Measurements from ENCODE around the gene RER1. TPM values are rescaled to one million over a fixed set of nuclear protein-coding genes. Genes with fewer than 3 reads are reported as not detected.

RER1 gene
- total RNA-seq, 1 experiment from 2014 or later = 141 TPM

DNA sequence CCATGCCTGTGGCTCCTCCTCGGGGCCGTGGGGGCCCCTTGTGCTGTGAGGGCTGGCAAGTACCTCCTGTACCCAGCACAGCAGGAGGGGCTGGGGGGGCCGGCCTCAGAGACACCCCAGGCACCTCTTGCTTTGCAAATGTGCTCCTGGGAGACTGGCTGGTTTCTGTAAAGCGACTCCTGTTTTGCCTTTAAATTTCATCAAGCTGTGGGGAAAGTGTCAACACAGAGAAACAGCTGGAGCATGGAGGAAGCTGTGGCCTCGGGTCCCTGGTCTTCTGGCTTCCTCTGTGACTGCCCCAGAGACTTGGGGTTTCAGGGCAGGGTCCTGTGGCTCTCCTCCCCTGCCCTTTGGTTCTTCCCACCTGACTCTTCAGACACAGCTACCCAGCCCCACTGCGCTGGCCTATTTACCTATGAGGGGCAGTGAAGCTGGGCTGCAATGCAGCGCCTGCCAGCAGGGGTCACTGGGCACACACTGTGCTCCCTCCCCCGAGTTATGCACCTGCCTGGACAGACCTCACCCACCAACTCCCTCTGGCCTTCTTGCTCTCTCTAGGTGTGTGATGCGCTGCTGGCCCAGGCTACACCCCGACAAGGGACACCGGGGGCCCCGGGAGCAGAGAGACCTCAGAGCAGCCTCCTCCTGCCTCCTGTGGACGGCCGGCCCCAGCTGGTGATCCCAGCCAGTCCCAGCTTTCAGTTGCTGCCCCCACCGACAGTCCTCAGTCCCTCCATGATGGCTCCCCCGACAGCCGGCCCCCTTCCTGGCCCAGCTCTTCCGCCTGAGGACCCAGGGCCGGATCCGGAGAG, 38.3 kb downstream of the RER1 start:
- H3K4me1 Mint-ChIP-seq (ENCODE audit: low read depth, unreplicated experiment) = no peaks in the 10 kb centered on the region
- POLR2A ChIA-PET = no interaction called here
- BruUV-seq (replicated peaks) = no TSS peak
- no peak overlapping the region for H3K4me3 ChIP-seq (ENCODE audit: low read depth, low read length)
- no peaks in the 10 kb centered on the region for H3K9me3 Mint-ChIP-seq (ENCODE audit: unreplicated experiment)
- intact Hi-C loops (cut with micrococcal nuclease; ENCODE audit: unreplicated experiment) = no loop called here
- H3K4me1 ChIP-seq = no peaks in the 10 kb centered on the region
- no peak overlapping the region for H3K4me3 Mint-ChIP-seq (ENCODE audit: unreplicated experiment)
- H3K9me3 ChIP-seq = peaks cover 4% of the 10 kb centered on the region; the same call in 1 of the 2 replicates
- CTCF ChIA-PET = no interaction called here
- H3K27me3 ChIP-seq (replicated peaks; ENCODE audit: control insufficient read depth, insufficient read depth, low read length) = no peaks in the 10 kb centered on the region
- no peaks in the 10 kb centered on the region for H3K27me3 Mint-ChIP-seq (ENCODE audit: insufficient read depth, unreplicated experiment)
- DNase-seq = no peak
- no peaks in the 10 kb centered on the region for H3K36me3 ChIP-seq (ENCODE audit: control insufficient read depth, insufficient read depth, low read length)
- no peak for TF ChIP-seq CTCF (IDR thresholded peaks at IDR 0.05; ENCODE audit: insufficient read depth in 1 of 2, low read depth in 1 of 2, low read length in 1 of 2, severe bottlenecking in 1 of 2, unreplicated experiment in 1 of 2)
- no peaks in the 10 kb centered on the region for H3K36me3 Mint-ChIP-seq (ENCODE audit: insufficient read depth, unreplicated experiment)
- H3K27ac Mint-ChIP-seq (ENCODE audit: unreplicated experiment) = no peak overlapping the region

GRCh38 chr1:2430592-2430973, 38.9 kb downstream of the RER1 start:
- H3K27me3 Mint-ChIP-seq (ENCODE audit: insufficient read depth, unreplicated experiment) = peaks cover 2% of the 10 kb centered on the region
- Histone ChIP-seq H3K4me1 (no peaks in the 10 kb centered on the region), H3K27me3 (replicated peaks; ENCODE audit: control insufficient read depth, insufficient read depth, low read length) (no peaks in the 10 kb centered on the region), H3K9me3 (peaks cover 4% of the 10 kb centered on the region; the same call in 1 of the 2 replicates), H3K36me3 (ENCODE audit: control insufficient read depth, insufficient read depth, low read length) (no peaks in the 10 kb centered on the region), H3K4me3 (ENCODE audit: low read depth, low read length) (no peak overlapping the region)
- no peaks in the 10 kb centered on the region for H3K9me3 Mint-ChIP-seq (ENCODE audit: unreplicated experiment)
- ChIA-PET POLR2A (no interaction called here), CTCF (no interaction called here)
- H3K36me3 Mint-ChIP-seq (ENCODE audit: insufficient read depth, unreplicated experiment) = no peaks in the 10 kb centered on the region
- H3K27ac Mint-ChIP-seq (ENCODE audit: unreplicated experiment) = no peak overlapping the region
- intact Hi-C loops (cut with micrococcal nuclease; ENCODE audit: unreplicated experiment) = no loop called here
- H3K4me1 Mint-ChIP-seq (ENCODE audit: low read depth, unreplicated experiment) = no peaks in the 10 kb centered on the region
- TF ChIP-seq CTCF (IDR thresholded peaks at IDR 0.05; ENCODE audit: insufficient read depth in 1 of 2, low read depth in 1 of 2, low read length in 1 of 2, severe bottlenecking in 1 of 2, unreplicated experiment in 1 of 2) = no peak
- no TSS peak for BruUV-seq (replicated peaks)
- no peak overlapping the region for H3K4me3 Mint-ChIP-seq (ENCODE audit: unreplicated experiment)
- no peak for DNase-seq

DNA sequence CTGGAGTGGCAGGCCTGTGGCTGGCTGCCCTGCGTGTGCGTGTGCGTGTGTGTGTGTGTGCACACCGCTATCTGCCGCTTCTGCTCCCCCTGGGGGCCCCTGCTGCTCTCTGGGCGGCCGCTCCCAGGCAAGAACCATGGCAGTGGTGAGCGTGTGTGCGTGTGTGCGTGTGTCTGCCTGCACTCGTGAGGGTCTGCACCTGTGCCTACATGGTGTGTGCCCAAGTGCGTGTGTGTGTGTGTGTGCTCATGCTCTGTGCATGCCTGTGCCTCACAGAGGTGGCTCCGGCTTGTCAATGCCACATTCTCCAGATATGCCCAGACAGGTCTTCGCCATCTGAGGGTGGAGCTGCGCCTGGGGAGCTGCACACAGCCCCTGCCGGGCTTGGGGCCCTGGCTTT, 39.5 kb downstream of the RER1 start:
- no peak for TF ChIP-seq CTCF (IDR thresholded peaks at IDR 0.05; ENCODE audit: insufficient read depth in 1 of 2, low read depth in 1 of 2, low read length in 1 of 2, severe bottlenecking in 1 of 2, unreplicated experiment in 1 of 2)
- no peaks in the 10 kb centered on the region for H3K4me1 Mint-ChIP-seq (ENCODE audit: low read depth, unreplicated experiment)
- H3K27ac Mint-ChIP-seq (ENCODE audit: unreplicated experiment) = no peak overlapping the region
- Histone ChIP-seq H3K9me3 (peaks cover 4% of the 10 kb centered on the region; the same call in 1 of the 2 replicates), H3K4me3 (ENCODE audit: low read depth, low read length) (no peak overlapping the region), H3K27me3 (replicated peaks; ENCODE audit: control insufficient read depth, insufficient read depth, low read length) (no peaks in the 10 kb centered on the region), H3K36me3 (ENCODE audit: control insufficient read depth, insufficient read depth, low read length) (no peaks in the 10 kb centered on the region), H3K4me1 (no peaks in the 10 kb centered on the region)
- intact Hi-C loops (cut with micrococcal nuclease; ENCODE audit: unreplicated experiment) = no loop called here
- BruUV-seq (replicated peaks) = no TSS peak
- no peaks in the 10 kb centered on the region for H3K9me3 Mint-ChIP-seq (ENCODE audit: unreplicated experiment)
- POLR2A ChIA-PET = no interaction called here
- H3K4me3 Mint-ChIP-seq (ENCODE audit: unreplicated experiment) = no peak overlapping the region
- peaks cover 2% of the 10 kb centered on the region for H3K27me3 Mint-ChIP-seq (ENCODE audit: insufficient read depth, unreplicated experiment)
- CTCF ChIA-PET = no interaction called here
- no peak for DNase-seq
- H3K36me3 Mint-ChIP-seq (ENCODE audit: insufficient read depth, unreplicated experiment) = no peaks in the 10 kb centered on the region

Measured in Caco-2 (cell line).